ENCODE data around the gene SEZ6.

DNA sequence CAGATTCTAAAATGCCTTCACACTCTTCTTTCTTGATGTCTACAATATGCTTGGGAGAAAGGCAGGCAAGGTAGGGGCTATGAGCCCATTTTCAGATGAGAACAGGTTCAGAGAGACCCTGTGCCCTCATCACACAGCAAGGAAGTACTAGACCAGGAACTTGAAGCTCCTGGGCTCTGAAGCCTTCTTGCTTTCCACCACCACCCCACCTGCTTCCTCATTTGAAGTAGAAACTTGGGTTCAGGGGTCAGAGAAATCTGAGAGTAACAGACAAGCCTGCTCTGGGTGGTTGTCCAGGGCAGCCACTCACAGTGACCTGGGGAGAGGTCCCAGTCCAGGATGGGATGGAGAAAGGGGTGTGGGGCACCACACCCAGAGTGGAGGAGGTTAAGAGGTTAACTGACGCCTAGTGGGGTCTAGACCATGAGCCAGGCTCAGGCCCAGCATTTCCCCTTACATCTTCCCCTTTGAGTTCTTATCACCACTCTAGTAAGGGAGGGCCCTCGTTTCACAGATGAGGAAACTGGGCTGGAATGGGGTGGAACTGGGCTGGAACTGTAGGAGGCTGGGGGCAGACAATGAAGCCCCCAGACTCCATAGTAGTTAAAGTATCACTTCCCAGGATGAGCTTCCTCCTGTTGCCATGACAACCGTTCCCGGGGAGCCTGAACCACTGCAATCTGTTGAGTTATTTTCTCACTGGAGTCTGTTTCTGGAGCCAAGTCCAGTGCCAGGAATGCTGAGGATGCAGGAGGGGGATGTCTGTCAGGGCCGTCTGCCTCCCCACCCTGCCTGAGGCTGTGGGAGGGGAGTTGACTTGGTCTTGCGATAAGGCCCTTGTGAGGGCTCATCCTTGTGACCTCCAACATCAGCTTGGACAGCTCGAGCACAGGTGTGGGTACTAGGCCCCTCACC lies 38.4 kb downstream of the SEZ6 start:
- TF ChIP-seq, protein P1, sequence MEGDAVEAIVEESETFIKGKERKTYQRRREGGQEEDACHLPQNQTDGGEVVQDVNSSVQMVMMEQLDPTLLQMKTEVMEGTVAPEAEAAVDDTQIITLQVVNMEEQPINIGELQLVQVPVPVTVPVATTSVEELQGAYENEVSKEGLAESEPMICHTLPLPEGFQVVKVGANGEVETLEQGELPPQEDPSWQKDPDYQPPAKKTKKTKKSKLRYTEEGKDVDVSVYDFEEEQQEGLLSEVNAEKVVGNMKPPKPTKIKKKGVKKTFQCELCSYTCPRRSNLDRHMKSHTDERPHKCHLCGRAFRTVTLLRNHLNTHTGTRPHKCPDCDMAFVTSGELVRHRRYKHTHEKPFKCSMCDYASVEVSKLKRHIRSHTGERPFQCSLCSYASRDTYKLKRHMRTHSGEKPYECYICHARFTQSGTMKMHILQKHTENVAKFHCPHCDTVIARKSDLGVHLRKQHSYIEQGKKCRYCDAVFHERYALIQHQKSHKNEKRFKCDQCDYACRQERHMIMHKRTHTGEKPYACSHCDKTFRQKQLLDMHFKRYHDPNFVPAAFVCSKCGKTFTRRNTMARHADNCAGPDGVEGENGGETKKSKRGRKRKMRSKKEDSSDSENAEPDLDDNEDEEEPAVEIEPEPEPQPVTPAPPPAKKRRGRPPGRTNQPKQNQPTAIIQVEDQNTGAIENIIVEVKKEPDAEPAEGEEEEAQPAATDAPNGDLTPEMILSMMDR (IDR thresholded peaks at IDR 0.05), result no peak
- TF ChIP-seq POLR2AphosphoS5 (IDR thresholded peaks at IDR 0.05; ENCODE audit: low read depth, low read length) (no peak), TCF7L2 (IDR thresholded peaks at IDR 0.05; ENCODE audit: low read depth, low read length) (no peak), SIN3A (IDR thresholded peaks at IDR 0.05; ENCODE audit: borderline replicate concordance, insufficient read depth, low read depth, low read length) (no peak), REST (IDR thresholded peaks at IDR 0.05; ENCODE audit: insufficient read depth in 1 of 2, low read depth in 2 of 2, low read length in 1 of 2) (no peak)

Measured in Panc1 (cell line).